ENCODE results near the gene NPRL2. TPM values are rescaled to one million over a fixed set of nuclear protein-coding genes. Genes with fewer than 3 reads are reported as not detected.

The NPRL2 gene
- total RNA-seq, 1 donor, result 11.1 TPM

- H3K4me3 ChIP-seq (ENCODE audit: low read length), result peak overlapping the region; percentile 66
- H3K27me3 ChIP-seq (ENCODE audit: insufficient read depth, low read length), result no peaks in the 10 kb centered on the region
- H3K4me1 ChIP-seq (ENCODE audit: insufficient read depth, low read length), result peaks cover 47% of the 10 kb centered on the region
- H3K9me3 ChIP-seq (ENCODE audit: low read depth, low read length), result no peaks in the 10 kb centered on the region
Measured at GRCh38 chr3:50359760-50360110, 9.2 kb upstream of the NPRL2 start.

- peaks cover 41% of the 10 kb centered on the region for H3K4me1 ChIP-seq (ENCODE audit: insufficient read depth, low read length)
- peak within 1 kb of the TSS; percentile 66 for H3K4me3 ChIP-seq (ENCODE audit: low read length)
- H3K9me3 ChIP-seq (ENCODE audit: low read depth, low read length), result no peaks in the 10 kb centered on the region
- H3K27me3 ChIP-seq (ENCODE audit: insufficient read depth, low read length), result no peaks in the 10 kb centered on the region
Measured at GRCh38 chr3:50358911-50359759, 8.6 kb upstream of the NPRL2 start, which contains the start of gene TMEM115. TMEM115 (minus strand) TSS chr3:50359521; CDS start chr3:50359063, 458 bp downstream.

- H3K9me3 ChIP-seq (ENCODE audit: low read depth, low read length), result no peaks in the 10 kb centered on the region
- H3K4me1 ChIP-seq (ENCODE audit: insufficient read depth, low read length), result peaks cover 41% of the 10 kb centered on the region
- H3K27me3 ChIP-seq (ENCODE audit: insufficient read depth, low read length), result no peaks in the 10 kb centered on the region
- H3K4me3 ChIP-seq (ENCODE audit: low read length), result peak overlapping the region; percentile 66
Measured at GRCh38 chr3:50358355-50358910, 7.9 kb upstream of the NPRL2 start.

GRCh38 chr3:50357481-50357880, 6.9 kb upstream of the NPRL2 start:
- H3K4me3 ChIP-seq (ENCODE audit: low read length), result no peak overlapping the region
- H3K4me1 ChIP-seq (ENCODE audit: insufficient read depth, low read length), result peaks cover 41% of the 10 kb centered on the region
- no peaks in the 10 kb centered on the region for H3K27me3 ChIP-seq (ENCODE audit: insufficient read depth, low read length)
- H3K9me3 ChIP-seq (ENCODE audit: low read depth, low read length), result no peaks in the 10 kb centered on the region

- peaks cover 45% of the 10 kb centered on the region for H3K4me1 ChIP-seq (ENCODE audit: insufficient read depth, low read length)
- no peaks in the 10 kb centered on the region for H3K9me3 ChIP-seq (ENCODE audit: low read depth, low read length)
- no peaks in the 10 kb centered on the region for H3K27me3 ChIP-seq (ENCODE audit: insufficient read depth, low read length)
- H3K4me3 ChIP-seq (ENCODE audit: low read length), result no peak overlapping the region
Measured at GRCh38 chr3:50356553-50356952, 6.0 kb upstream of the NPRL2 start.

- Histone ChIP-seq H3K4me3 (ENCODE audit: low read length) (no peak overlapping the region), H3K27me3 (ENCODE audit: insufficient read depth, low read length) (no peaks in the 10 kb centered on the region), H3K9me3 (ENCODE audit: low read depth, low read length) (no peaks in the 10 kb centered on the region), H3K4me1 (ENCODE audit: insufficient read depth, low read length) (peaks cover 51% of the 10 kb centered on the region)
Measured at GRCh38 chr3:50355829-50356552, 5.4 kb upstream of the NPRL2 start.

GRCh38 chr3:50354850-50355249, 4.3 kb upstream of the NPRL2 start:
- Histone ChIP-seq H3K4me1 (ENCODE audit: insufficient read depth, low read length) (peaks cover 58% of the 10 kb centered on the region), H3K9me3 (ENCODE audit: low read depth, low read length) (no peaks in the 10 kb centered on the region), H3K27me3 (ENCODE audit: insufficient read depth, low read length) (no peaks in the 10 kb centered on the region), H3K4me3 (ENCODE audit: low read length) (no peak overlapping the region)

- peaks cover 60% of the 10 kb centered on the region for H3K4me1 ChIP-seq (ENCODE audit: insufficient read depth, low read length)
- H3K9me3 ChIP-seq (ENCODE audit: low read depth, low read length), result no peaks in the 10 kb centered on the region
- no peaks in the 10 kb centered on the region for H3K27me3 ChIP-seq (ENCODE audit: insufficient read depth, low read length)
- no peak overlapping the region for H3K4me3 ChIP-seq (ENCODE audit: low read length)
Measured at GRCh38 chr3:50354186-50354764, 3.7 kb upstream of the NPRL2 start.

- Histone ChIP-seq H3K9me3 (ENCODE audit: low read depth, low read length) (no peaks in the 10 kb centered on the region), H3K4me3 (ENCODE audit: low read length) (no peak overlapping the region), H3K4me1 (ENCODE audit: insufficient read depth, low read length) (peaks cover 63% of the 10 kb centered on the region), H3K27me3 (ENCODE audit: insufficient read depth, low read length) (no peaks in the 10 kb centered on the region)
Measured at GRCh38 chr3:50353245-50354004, 2.9 kb upstream of the NPRL2 start.

GRCh38 chr3:50352781-50353180, 2.2 kb upstream of the NPRL2 start:
- no peak overlapping the region for H3K4me3 ChIP-seq (ENCODE audit: low read length)
- H3K4me1 ChIP-seq (ENCODE audit: insufficient read depth, low read length), result peaks cover 63% of the 10 kb centered on the region
- H3K9me3 ChIP-seq (ENCODE audit: low read depth, low read length), result no peaks in the 10 kb centered on the region
- no peaks in the 10 kb centered on the region for H3K27me3 ChIP-seq (ENCODE audit: insufficient read depth, low read length)

GRCh38 chr3:50351323-50351697, 735 bp upstream of the NPRL2 start:
- Histone ChIP-seq H3K4me1 (ENCODE audit: insufficient read depth, low read length) (peaks cover 63% of the 10 kb centered on the region), H3K27me3 (ENCODE audit: insufficient read depth, low read length) (no peaks in the 10 kb centered on the region), H3K9me3 (ENCODE audit: low read depth, low read length) (no peaks in the 10 kb centered on the region), H3K4me3 (ENCODE audit: low read length) (peak overlapping the region; percentile 60)

GRCh38 chr3:50350213-50350526, 405 bp downstream of the NPRL2 start:
- H3K9me3 ChIP-seq (ENCODE audit: low read depth, low read length), result no peaks in the 10 kb centered on the region
- no peaks in the 10 kb centered on the region for H3K27me3 ChIP-seq (ENCODE audit: insufficient read depth, low read length)
- peaks cover 63% of the 10 kb centered on the region for H3K4me1 ChIP-seq (ENCODE audit: insufficient read depth, low read length)
- H3K4me3 ChIP-seq (ENCODE audit: low read length), result peak overlapping the region; percentile 60

GRCh38 chr3:50347187-50347813, 3.3 kb downstream of the NPRL2 start:
- Histone ChIP-seq H3K4me1 (ENCODE audit: insufficient read depth, low read length) (peaks cover 81% of the 10 kb centered on the region), H3K4me3 (ENCODE audit: low read length) (no peak overlapping the region), H3K27me3 (ENCODE audit: insufficient read depth, low read length) (no peaks in the 10 kb centered on the region), H3K9me3 (ENCODE audit: low read depth, low read length) (no peaks in the 10 kb centered on the region)

GRCh38 chr3:50345586-50346234, 4.9 kb downstream of the NPRL2 start, which contains the start of gene ZMYND10:
ZMYND10 (minus strand) TSS chr3:50345732; CDS start chr3:50345579, 153 bp downstream.
- Histone ChIP-seq H3K9me3 (ENCODE audit: low read depth, low read length) (no peaks in the 10 kb centered on the region), H3K27me3 (ENCODE audit: insufficient read depth, low read length) (no peaks in the 10 kb centered on the region), H3K4me1 (ENCODE audit: insufficient read depth, low read length) (peaks cover 86% of the 10 kb centered on the region), H3K4me3 (ENCODE audit: low read length) (peak within 1 kb of the TSS; percentile 10)

Data from mononuclear cell (primary cell).